H1 (cell line): ENCODE measurements around the gene KLHL40. TPM values are rescaled to one million over a fixed set of nuclear protein-coding genes. Genes with fewer than 3 reads are reported as not detected.

Experiments used
- CTCF ChIA-PET: fragments of 300-600 bp; sonication (Branson Sonifier 250); formaldehyde crosslinking; loops from one replicate; lab custom pipeline; 2021; ENCODE audit not compliant: partially characterized antibody; lab: Charles Lee
- POLR2A ChIA-PET: fragments of 300-600 bp; sonication (Branson Sonifier 250); formaldehyde crosslinking; loops from one replicate; lab custom pipeline; 2021; ENCODE audit warnings: inconsistent platforms; ENCODE audit not compliant: partially characterized antibody; lab: Charles Lee
- DNase-seq, 2 experiments: peaks; one replicate each; pipeline versions ENCODE4 v3.0.0 to v3.0.0-alpha.2; 2010 to 2022; ENCODE audit warnings: low spot score in 2 of 2, low read depth in 1 of 2, mixed read lengths in 1 of 2
- FAIRE-seq: peaks from 2 replicates; lab custom pipeline; 2011; peaks lifted over from hg19 to GRCh38; lab: Jason Lieb, UNC
- H2AFZ ChIP-seq: 2 replicates; pipeline ENCODE4 v1.8.1; 2012; ENCODE audit warnings: low read length, inconsistent platforms
- H2AK5ac ChIP-seq: 2 replicates; pipeline ENCODE4 v1.6.1; 2013; ENCODE audit warnings: low read depth, low read length
- H2BK120ac ChIP-seq: replicated peaks from 2 replicates; pipeline ENCODE3; 2013; ENCODE audit warnings: low read depth, low read length, inconsistent platforms
- H2BK12ac ChIP-seq: 2 replicates; pipeline ENCODE4 v1.6.1; 2013; ENCODE audit warnings: low read depth, low read length
- H2BK15ac ChIP-seq: 2 replicates; pipeline ENCODE4 v1.6.1; 2013; ENCODE audit warnings: low read length
- H2BK20ac ChIP-seq: 2 replicates; pipeline ENCODE4 v1.6.1; 2013; ENCODE audit warnings: low read length
- H2BK5ac ChIP-seq: 2 replicates; pipeline ENCODE4 v1.6.1; 2013; ENCODE audit warnings: low read depth, low read length
- H3K14ac ChIP-seq: 2 replicates; pipeline ENCODE4 v1.6.1; 2013; ENCODE audit warnings: inconsistent platforms; ENCODE audit not compliant: insufficient read length
- H3K18ac ChIP-seq: 2 replicates; pipeline ENCODE4 v1.6.1; 2013; ENCODE audit warnings: low read length; ENCODE audit errors: extremely low read depth
- H3K23ac ChIP-seq: 2 replicates; pipeline ENCODE4 v1.6.1; 2013; ENCODE audit warnings: inconsistent platforms; ENCODE audit not compliant: insufficient read length
- H3K23me2 ChIP-seq: 2 replicates; pipeline ENCODE4 v1.6.1; 2013; ENCODE audit warnings: low read depth, low read length
- H3K27ac ChIP-seq: 2 replicates; pipeline ENCODE4 v1.6.1; 2011; ENCODE audit warnings: low read depth, low read length, inconsistent platforms
- H3K27me3 ChIP-seq, 4 experiments: replicated peaks in 1 of 4; 1 replicate in 1 of 4; 2 replicates in 3 of 4; pipeline versions ENCODE4 v1.6.1 to v1.8.1; 2011 to 2013; ENCODE audit warnings: low read length in 3 of 4, mild to moderate bottlenecking in 3 of 4, inconsistent platforms in 2 of 4, mixed read lengths in 2 of 4, moderate library complexity in 1 of 4; ENCODE audit not compliant: control insufficient read depth in 3 of 4, insufficient read depth in 3 of 4; ENCODE audit errors: extremely low read depth in 1 of 4
- H3K36me3 ChIP-seq, 4 experiments: 2 replicates each; pipeline versions ENCODE4 v1.6.1 to v1.8.1; 2011 to 2013; ENCODE audit warnings: mild to moderate bottlenecking in 4 of 4, low read length in 3 of 4, moderate library complexity in 2 of 4, control low read depth in 1 of 4, inconsistent platforms in 1 of 4; ENCODE audit not compliant: insufficient read depth in 4 of 4, control insufficient read depth in 2 of 4
- H3K4ac ChIP-seq: replicated peaks from 2 replicates; pipeline ENCODE3; 2013; ENCODE audit warnings: low read length, low read depth, mixed read lengths, inconsistent platforms; ENCODE audit not compliant: insufficient read length
- H3K4me1 ChIP-seq, 4 experiments: replicated peaks in 1 of 4; 1 replicate in 1 of 4; 2 replicates in 3 of 4; pipeline versions ENCODE4 v1.6.1 to v1.8.1; 2011 to 2013; ENCODE audit warnings: low read length in 3 of 4, inconsistent platforms in 2 of 4, mixed read lengths in 1 of 4; ENCODE audit not compliant: insufficient read depth in 4 of 4, control insufficient read depth in 3 of 4
- H3K4me2 ChIP-seq, 2 experiments: 2 replicates each; pipeline versions ENCODE4 v1.6.1 to v1.8.1; 2011 to 2013; ENCODE audit warnings: low read depth in 2 of 2, low read length in 2 of 2, control low read depth in 1 of 2, inconsistent platforms in 1 of 2, mild to moderate bottlenecking in 1 of 2; ENCODE audit not compliant: insufficient read depth in 1 of 2
- H3K4me3 ChIP-seq, 4 experiments: fragments of 200-600, 300-600 bp in 1 of 4; sonication (generic), shearing (Covaris generic), sonication (Bioruptor Twin) in 1 of 4; 2 replicates each; pipeline versions ENCODE4 v1.5.1 to v1.8.1; 2011 to 2016; ENCODE audit warnings: low read length in 4 of 4, low read depth in 3 of 4, control low read depth in 2 of 4, inconsistent platforms in 2 of 4, mild to moderate bottlenecking in 2 of 4, mixed read lengths in 1 of 4, moderate library complexity in 1 of 4; ENCODE audit not compliant: insufficient read depth in 2 of 4; ENCODE audit errors: extremely low read depth in 1 of 4
- H3K56ac ChIP-seq: replicated peaks from 2 replicates; pipeline ENCODE3; 2013; ENCODE audit warnings: low read depth, mild to moderate bottlenecking, mixed read lengths, low read length, inconsistent platforms; ENCODE audit not compliant: insufficient read length
- H3K79me1 ChIP-seq: 2 replicates; pipeline ENCODE4 v1.6.1; 2013; ENCODE audit warnings: low read depth, low read length, control low read depth
- H3K79me2 ChIP-seq, 2 experiments: 2 replicates each; pipeline versions ENCODE4 v1.6.1 to v1.8.1; 2012 to 2013; ENCODE audit warnings: low read length in 2 of 2, mild to moderate bottlenecking in 2 of 2, inconsistent platforms in 1 of 2; ENCODE audit not compliant: insufficient read depth in 2 of 2, control insufficient read depth in 1 of 2
- H3K9ac ChIP-seq, 4 experiments: replicated peaks in 1 of 4; 1 replicate in 1 of 4; 2 replicates in 3 of 4; pipeline versions ENCODE4 v1.6.1 to v1.8.1; 2011 to 2013; ENCODE audit warnings: low read depth in 3 of 4, low read length in 3 of 4, control low read depth in 2 of 4, mild to moderate bottlenecking in 2 of 4, moderate library complexity in 2 of 4, inconsistent platforms in 1 of 4; ENCODE audit errors: extremely low read depth in 1 of 4
- H3K9me3 ChIP-seq, 2 experiments: 2 replicates each; pipeline versions ENCODE4 v1.6.1 to v1.8.1; 2012 to 2013; ENCODE audit warnings: mild to moderate bottlenecking in 2 of 2, moderate library complexity in 2 of 2, control low read depth in 1 of 2, inconsistent platforms in 1 of 2, low read depth in 1 of 2, low read length in 1 of 2, mixed read lengths in 1 of 2; ENCODE audit not compliant: insufficient read depth in 2 of 2
- H4K20me1 ChIP-seq, 2 experiments: replicated peaks in 1 of 2; 2 replicates each; pipeline versions ENCODE3 to v1.8.1; 2011 to 2013; ENCODE audit warnings: inconsistent platforms in 2 of 2, low read length in 2 of 2, mild to moderate bottlenecking in 1 of 2; ENCODE audit not compliant: insufficient read depth in 2 of 2, control insufficient read depth in 1 of 2
- H4K5ac ChIP-seq: 2 replicates; pipeline ENCODE4 v1.6.1; 2013; ENCODE audit warnings: low read length, low read depth, mixed read lengths, inconsistent platforms; ENCODE audit not compliant: insufficient read length
- H4K8ac ChIP-seq: 2 replicates; pipeline ENCODE4 v1.8.0; 2013; ENCODE audit warnings: mild to moderate bottlenecking, moderate library complexity, low read length, inconsistent platforms; ENCODE audit not compliant: insufficient read depth; ENCODE audit errors: extremely low read depth
- H4K91ac ChIP-seq: replicated peaks from 2 replicates; pipeline ENCODE3; 2013; ENCODE audit warnings: low read length, mixed read lengths, inconsistent platforms; ENCODE audit not compliant: insufficient read length
- CTCF ChIP-seq, 3 experiments: IDR thresholded peaks; 1 replicate in 2 of 3; 2 replicates in 1 of 3; pipeline versions ENCODE4 v1.5.1 to v1.6.1; 2011; ENCODE audit warnings: low read length in 3 of 3, mild to moderate bottlenecking in 3 of 3, inconsistent platforms in 2 of 3, low read depth in 1 of 3, moderate library complexity in 1 of 3; ENCODE audit not compliant: insufficient read depth in 1 of 3; ENCODE audit errors: control extremely low read depth in 1 of 3
- EZH2 ChIP-seq: fragments of 200-600 bp; sonication (generic); IDR thresholded peaks from 2 replicates; pipeline ENCODE4 v1.7.1; 2012; ENCODE audit warnings: low read depth, mild to moderate bottlenecking, moderate library complexity, low read length, inconsistent platforms; ENCODE audit not compliant: severe bottlenecking
- HDAC2 ChIP-seq, 2 experiments: fragments of 300-600 bp in 1 of 2; sonication (generic) in 1 of 2; IDR thresholded peaks; 2 replicates each; pipeline ENCODE4 v1.6.1; 2011 to 2012; ENCODE audit warnings: low read depth in 2 of 2, low read length in 2 of 2, mild to moderate bottlenecking in 2 of 2, moderate library complexity in 2 of 2, borderline replicate concordance in 1 of 2, inconsistent platforms in 1 of 2
- KDM5A ChIP-seq: fragments of 200-600 bp; IDR thresholded peaks from 2 replicates; pipeline ENCODE4 v1.7.1; 2012; ENCODE audit warnings: mild to moderate bottlenecking, low read length, inconsistent platforms, mixed read lengths
- NANOG ChIP-seq: IDR thresholded peaks from 2 replicates; pipeline ENCODE4 v1.6.1; 2011; ENCODE audit warnings: low read length, low read depth, mild to moderate bottlenecking, inconsistent platforms; ENCODE audit not compliant: insufficient read depth, poor library complexity, severe bottlenecking
- POLR2AphosphoS5 ChIP-seq: IDR thresholded peaks from 2 replicates; pipeline ENCODE4 v1.6.1; 2011; ENCODE audit warnings: low read depth, low read length
- SRF ChIP-seq: IDR thresholded peaks from 2 replicates; pipeline ENCODE4 v1.6.1; 2011; ENCODE audit warnings: mild to moderate bottlenecking, low read depth, low read length, moderate library complexity
- WGBS, 2 experiments: shearing (Covaris generic) in 1 of 2; methylation state at CpG; one replicate each; pipeline versions ENCODE4 v1.1.6 to v1.1.7; 2013 to 2015; ENCODE audit warnings: low lambda C conversion rate in 2 of 2, mixed read lengths in 2 of 2, inconsistent platforms in 1 of 2, low coverage in 1 of 2, missing lambda C conversion rate in 1 of 2; ENCODE audit not compliant: insufficient replicate concordance in 2 of 2, insufficient coverage in 1 of 2, insufficient read length in 1 of 2; ENCODE audit errors: extremely low coverage in 1 of 2, missing lambda C conversion rate in 1 of 2; 5-methylcytosine and 5-hydroxymethylcytosine counted together
- polyA plus RNA-seq, 7 experiments: library from polyadenylated mRNA; depleted of rRNA in 3 of 7; stranded (reverse) in 5 of 7; unstranded in 2 of 7; fragments of >200 nt in 5 of 7; fragments of 200-250 nt in 2 of 7; gene quantifications; 1 replicate in 5 of 7; 2 replicates in 1 of 7; 4 replicates in 1 of 7; pipeline versions ENCODE4 v1.2.1 to v1.2.3, GENCODE V29; 2011 to 2013; ENCODE audit warnings: missing spikeins in 2 of 7, mixed read lengths in 2 of 7
- total RNA-seq: library from RNA; stranded (reverse); fragmentation: NEBNext Ultra II Directional; extraction: Animal tissue kit (Norgen Biotek cat#: 25700); gene quantifications from 2 replicates; pipeline ENCODE4 v1.2.1, GENCODE V29; 2021

The KLHL40 gene
- total and polyA plus RNA-seq, 2 of the 8 experiments (the other 6 are each of a cell fraction or from before 2014, with no cell fraction given), result 0.02 TPM; not detected in 1

GRCh38 chr3:42663581-42664437, 21.5 kb upstream of the KLHL40 start:
- Histone ChIP-seq H2BK12ac (no peak overlapping the region), H3K4me2 (no peak overlapping the region), H3K27ac (no peak overlapping the region; the same call in 1 of the 2 replicates), H4K20me1 (peaks cover 0 to 4% of the 10 kb centered on the region in 2 experiments), H3K23me2 (no peaks in the 10 kb centered on the region), H3K4me3 (no peak overlapping the region), H4K5ac (no peak overlapping the region), H3K4ac (no peak overlapping the region), H3K36me3 (no peaks in the 10 kb centered on the region), H3K4me1 (peaks cover 0 to 7% (median 0%) of the 10 kb centered on the region in 4 experiments; a peak in 2 of 7 replicates), H3K27me3 (peaks cover 0 to 2% (median 0%) of the 10 kb centered on the region in 4 experiments; a peak in 1 of 7 replicates), H2BK5ac (no peak overlapping the region), H2BK15ac (no peak overlapping the region), H3K14ac (no peak overlapping the region), H3K23ac (no peak overlapping the region), H2BK120ac (no peak overlapping the region), H3K56ac (no peak overlapping the region), H3K18ac (no peak overlapping the region), H4K91ac (no peak overlapping the region), H3K9ac (no peak overlapping the region), H3K9me3 (no peaks in the 10 kb centered on the region), H2BK20ac (no peak overlapping the region), H3K79me1 (no peaks in the 10 kb centered on the region), H2AK5ac (no peak overlapping the region), H4K8ac (no peak overlapping the region), H2AFZ (no peak overlapping the region), H3K79me2 (no peaks in the 10 kb centered on the region)
- DNase-seq, result no peak
- WGBS, 2 experiments, result 92% methylated on average over 29 of the region's 38 CpGs; no CpG with 5 or more reads in 1 of the 2 experiments
- POLR2A ChIA-PET, result interaction anchor here (1.1 to 3.1 kb wide), 2 partner anchors 12 to 85 kb away, joined by 3 to 10 read pairs; no protein-coding TSS in a partner anchor
- FAIRE-seq, result no peak
- CTCF ChIA-PET, result interaction anchor here (0.8 to 3.3 kb wide), 8 partner anchors 12 to 127 kb away, joined by 3 to 13 read pairs (median 4); no protein-coding TSS in a partner anchor
- no peak for TF ChIP-seq CTCF (IDR thresholded peaks at IDR 0.05; ENCODE audit: control extremely low read depth in 1 of 3, insufficient read depth in 1 of 3, low read depth in 1 of 3, low read length in 3 of 3)
- TF ChIP-seq NANOG, result no peak
- no peak for TF ChIP-seq POLR2AphosphoS5
- no peak for TF ChIP-seq SRF
- TF ChIP-seq HDAC2 (IDR thresholded peaks at IDR 0.05; ENCODE audit: borderline replicate concordance in 1 of 2, low read depth in 2 of 2, low read length in 2 of 2), result no peak
- TF ChIP-seq EZH2, result no peak
- no peak for TF ChIP-seq KDM5A
